BJ (cell line): ENCODE results near the gene ELMO3. TPM values are rescaled to one million over a fixed set of nuclear protein-coding genes. Genes with fewer than 3 reads are reported as not detected.
A peak's percentile ranks its signal among the peaks of the same experiment; 100 is the strongest.

ENCODE experiments used
- CTCF ChIA-PET: fragments of 350-600 bp; formaldehyde crosslinking; extraction: SDS; loops from one replicate; lab custom pipeline; 2021; ENCODE audit warnings: antibody characterized with exemption, inconsistent platforms; lab: Yijun Ruan, JAX
- POLR2A ChIA-PET: fragments of 300-600 bp; sonication (Branson Sonifier 250); formaldehyde crosslinking; extraction: SDS; loops from one replicate; lab custom pipeline; 2021; ENCODE audit warnings: antibody characterized with exemption; lab: Charles Lee
- DNase-seq: peaks from one replicate; pipeline ENCODE4 v3.0.0-alpha.2; 2011; ENCODE audit warnings: low read depth
- H3K27me3 ChIP-seq: 2 replicates; pipeline ENCODE4 v1.6.0; 2011; ENCODE audit warnings: low read length; ENCODE audit not compliant: control insufficient read depth, insufficient read depth
- H3K36me3 ChIP-seq: 2 replicates; pipeline ENCODE4 v1.5.1; 2011; ENCODE audit warnings: low read length; ENCODE audit not compliant: control insufficient read depth, insufficient read depth
- H3K4me3 ChIP-seq: 2 replicates; pipeline ENCODE4 v1.5.1; 2011; ENCODE audit warnings: low read depth, mild to moderate bottlenecking, control low read depth, low read length
- polyA plus RNA-seq: library from polyadenylated mRNA; depleted of rRNA; stranded (reverse); fragments of >200 nt; gene quantifications from 2 replicates; pipeline ENCODE4 v1.2.3, GENCODE V29; 2011
- TF ChIP-seq, protein P1 (sequence below): IDR thresholded peaks from 2 replicates; pipeline ENCODE4 v1.5.1; 2011; ENCODE audit warnings: low read depth, mild to moderate bottlenecking, control low read depth, inconsistent platforms, low read length, moderate library complexity; ENCODE audit not compliant: insufficient read depth

The ELMO3 gene
- polyA plus RNA-seq, 1 experiment = 0.97 TPM

DNA sequence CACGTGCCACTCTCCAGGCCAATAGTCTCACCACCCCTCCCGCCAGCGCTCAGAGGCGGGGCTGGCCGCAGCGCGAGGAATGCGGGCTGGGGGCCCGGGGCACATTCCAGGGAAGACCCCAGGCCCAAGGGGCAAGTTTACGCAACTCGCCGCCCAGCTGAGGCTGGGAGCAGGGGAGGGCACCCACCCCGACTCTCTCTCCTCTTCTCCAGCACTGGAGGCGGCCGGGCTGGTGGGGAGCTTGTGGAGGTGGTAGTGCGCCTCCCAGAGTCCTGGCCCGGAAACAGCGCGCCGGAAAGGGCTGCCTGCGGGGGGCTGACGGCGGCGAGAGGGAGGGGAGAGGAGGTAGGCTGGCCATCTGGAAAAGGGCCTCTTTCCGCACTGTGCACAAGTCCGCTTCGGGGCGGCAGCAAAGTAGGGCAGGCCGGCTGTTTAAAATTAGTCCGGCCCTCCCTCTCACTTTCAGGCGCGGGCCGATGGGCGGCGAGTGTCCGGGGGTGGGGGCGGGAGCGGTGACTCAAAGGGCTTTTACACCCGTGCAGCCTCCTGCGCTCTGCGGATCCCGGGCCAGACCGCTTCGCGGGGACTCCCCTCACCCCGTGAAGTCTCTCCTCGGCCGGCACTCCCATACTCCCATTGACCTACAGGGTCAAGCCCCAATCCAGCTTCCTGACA is 47.3 kb downstream of the ELMO3 start:
- Histone ChIP-seq H3K36me3 (no peaks in the 10 kb centered on the region), H3K4me3 (peak overlapping the region; percentile 83), H3K27me3 (no peaks in the 10 kb centered on the region)
- CTCF ChIA-PET = interaction anchor here (0.6 to 4.8 kb wide), 12 partner anchors 12 to 410 kb away, joined by 3 to 24 read pairs (median 3); partner anchors contain the start of gene ZDHHC1
- peak; percentile 50 for DNase-seq
- POLR2A ChIA-PET = no interaction called here
- TF ChIP-seq, protein P1, sequence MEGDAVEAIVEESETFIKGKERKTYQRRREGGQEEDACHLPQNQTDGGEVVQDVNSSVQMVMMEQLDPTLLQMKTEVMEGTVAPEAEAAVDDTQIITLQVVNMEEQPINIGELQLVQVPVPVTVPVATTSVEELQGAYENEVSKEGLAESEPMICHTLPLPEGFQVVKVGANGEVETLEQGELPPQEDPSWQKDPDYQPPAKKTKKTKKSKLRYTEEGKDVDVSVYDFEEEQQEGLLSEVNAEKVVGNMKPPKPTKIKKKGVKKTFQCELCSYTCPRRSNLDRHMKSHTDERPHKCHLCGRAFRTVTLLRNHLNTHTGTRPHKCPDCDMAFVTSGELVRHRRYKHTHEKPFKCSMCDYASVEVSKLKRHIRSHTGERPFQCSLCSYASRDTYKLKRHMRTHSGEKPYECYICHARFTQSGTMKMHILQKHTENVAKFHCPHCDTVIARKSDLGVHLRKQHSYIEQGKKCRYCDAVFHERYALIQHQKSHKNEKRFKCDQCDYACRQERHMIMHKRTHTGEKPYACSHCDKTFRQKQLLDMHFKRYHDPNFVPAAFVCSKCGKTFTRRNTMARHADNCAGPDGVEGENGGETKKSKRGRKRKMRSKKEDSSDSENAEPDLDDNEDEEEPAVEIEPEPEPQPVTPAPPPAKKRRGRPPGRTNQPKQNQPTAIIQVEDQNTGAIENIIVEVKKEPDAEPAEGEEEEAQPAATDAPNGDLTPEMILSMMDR = peak; percentile 69

DNA sequence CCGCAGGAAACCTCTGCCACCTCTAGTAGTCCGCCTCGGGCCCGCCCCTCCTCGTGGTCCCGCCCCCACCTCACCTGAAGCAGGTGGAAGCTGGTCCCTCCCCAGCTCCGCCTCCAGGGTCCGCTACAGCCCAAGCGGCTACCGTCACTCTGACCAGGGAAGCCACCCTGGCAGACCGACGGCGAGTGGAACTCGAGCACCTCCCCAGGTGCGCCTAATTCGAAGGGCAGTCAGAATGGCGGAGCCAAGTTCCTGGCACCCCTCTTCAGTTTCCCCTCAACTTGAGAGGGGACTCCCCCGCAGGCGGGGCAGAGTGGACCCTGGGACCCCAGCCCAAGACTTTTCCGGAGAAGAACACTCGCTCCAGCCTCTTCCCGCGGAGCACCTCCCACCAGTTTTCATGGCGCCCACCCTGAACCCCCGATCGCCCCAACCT is 47.8 kb downstream of the ELMO3 start:
- POLR2A ChIA-PET = no interaction called here
- CTCF ChIA-PET = interaction anchor here (1.0 to 4.8 kb wide), 8 partner anchors 11 to 218 kb away, joined by 3 to 24 read pairs (median 4); no protein-coding TSS in a partner anchor
- H3K36me3 ChIP-seq = no peaks in the 10 kb centered on the region
- H3K27me3 ChIP-seq = no peaks in the 10 kb centered on the region
- peak overlapping the region; percentile 83 for H3K4me3 ChIP-seq
- TF ChIP-seq, protein P1 = no peak
- no peak for DNase-seq

DNA sequence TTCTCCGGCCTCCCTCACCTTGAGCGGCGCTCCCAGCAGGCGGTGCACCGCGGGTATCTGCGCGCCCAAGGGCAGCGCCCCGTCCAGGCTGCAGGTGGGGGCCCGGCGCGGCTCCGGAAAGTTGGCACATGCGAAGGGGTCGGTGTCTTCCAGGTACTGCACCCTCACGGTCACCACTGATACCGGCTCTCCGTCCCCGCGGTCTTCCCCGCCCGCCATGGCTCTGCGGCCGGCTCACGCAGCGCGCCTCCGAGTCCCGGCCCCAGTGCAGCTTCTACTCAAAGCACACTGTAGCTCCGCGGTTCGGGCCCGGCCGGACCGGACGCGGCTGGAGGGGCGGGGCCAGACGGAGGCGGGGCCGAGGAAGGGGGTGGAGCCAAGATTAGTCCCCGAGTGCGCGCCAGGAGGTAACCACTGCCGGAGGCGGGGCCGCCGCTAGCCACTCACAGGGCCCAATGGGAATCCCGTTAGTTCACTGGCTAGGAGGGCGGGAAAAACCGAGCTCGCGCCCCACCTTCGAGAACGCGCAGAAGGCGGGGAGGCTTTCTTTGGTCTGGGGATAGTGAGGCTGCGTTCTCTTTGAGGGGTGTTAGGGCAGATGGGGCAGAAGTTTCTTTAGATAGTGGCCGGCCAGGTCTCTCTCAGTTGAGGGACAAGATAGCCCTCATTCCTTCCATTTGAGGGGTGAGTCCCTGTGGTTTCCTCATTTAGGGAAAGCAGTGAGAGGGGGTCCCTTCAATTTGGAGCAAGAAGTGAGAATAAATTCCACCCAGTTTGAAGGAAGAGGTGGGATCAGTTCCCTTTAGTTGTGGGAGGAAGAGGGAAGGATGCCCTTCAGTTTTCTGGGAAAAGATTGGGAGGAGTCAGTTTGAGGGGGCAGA is 48.5 kb downstream of the ELMO3 start, which contains the start of gene FHOD1:
Gene FHOD1, minus strand, starts transcription at position 290 of the 881 bp plus-strand sequence. Its CDS starts 71 bp downstream, at position 219.
- TF ChIP-seq, protein P1 = no peak
- H3K27me3 ChIP-seq = no peaks in the 10 kb centered on the region
- CTCF ChIA-PET = interaction anchor here (1.0 to 4.8 kb wide), 8 partner anchors 11 to 269 kb away, joined by 3 to 24 read pairs (median 4); partner anchors contain the start of gene TMEM208
- peak; percentile 70 for DNase-seq
- POLR2A ChIA-PET = interaction anchor here (0.6 kb wide), 1 partner anchor 77 kb away, joined by 3 read pairs; the partner anchor contains the start of gene NOL3
- H3K4me3 ChIP-seq = peak within 1 kb of the TSS; percentile 83
- no peaks in the 10 kb centered on the region for H3K36me3 ChIP-seq

DNA sequence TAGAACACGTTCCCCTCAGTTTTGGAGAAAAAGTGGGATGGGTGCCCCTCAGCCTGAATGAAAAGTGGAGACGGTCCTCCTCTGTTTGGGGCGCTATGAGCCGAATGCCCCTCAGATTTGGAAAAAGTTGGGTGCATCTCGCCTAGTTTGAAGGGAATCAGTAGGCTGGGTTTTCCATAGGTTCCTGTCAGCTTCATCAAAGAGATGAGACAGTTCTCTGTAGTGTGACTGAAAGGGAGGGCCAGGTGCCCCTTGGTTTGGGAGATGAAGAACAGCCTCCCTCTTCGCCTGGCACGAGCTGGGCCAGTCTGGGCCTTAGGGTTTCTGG is 49.1 kb downstream of the ELMO3 start:
- peak overlapping the region; percentile 52 for H3K4me3 ChIP-seq
- H3K27me3 ChIP-seq = no peaks in the 10 kb centered on the region
- CTCF ChIA-PET = interaction anchor here (1.0 to 4.8 kb wide), 5 partner anchors 10 to 268 kb away, joined by 3 to 24 read pairs (median 4); partner anchors contain the start of gene TMEM208
- peaks cover 3% of the 10 kb centered on the region for H3K36me3 ChIP-seq
- TF ChIP-seq, protein P1 = no peak
- POLR2A ChIA-PET = interaction anchor here (0.6 kb wide), 2 partner anchors 78 to 149 kb away, joined by 3 to 4 read pairs; partner anchors contain the start of gene NOL3
- DNase-seq = no peak
